Hematopoietic multipotent progenitor cell treated with erythropoietin and hydrocortisone succinate and interleukin-3 and kit ligand, for 15 days (in vitro differentiated cells): ENCODE data around the gene ENTPD2.
A peak's percentile ranks its signal among the peaks of the same experiment; 100 is the strongest.

Experiments used
- DNase-seq: peaks from one replicate; pipeline ENCODE4 v3.0.0-alpha.2; 2015; ENCODE audit warnings: low spot score

The ENTPD2 gene

GRCh38 chr9:137030006-137030405 is 23.9 kb downstream of the ENTPD2 start:
- DNase-seq = no peak

- DNase-seq = peak; percentile 73
Observed at GRCh38 chr9:137029058-137029936, 24.6 kb downstream of the ENTPD2 start.

- DNase-seq = peak; percentile 75
Observed at GRCh38 chr9:137028263-137029057, 25.4 kb downstream of the ENTPD2 start.

- DNase-seq = no peak
Observed at GRCh38 chr9:137027369-137028262, 26.2 kb downstream of the ENTPD2 start, which contains the start of gene ABCA2. Gene ABCA2 (minus strand): TSS chr9:137028237. CDS start chr9:137028140, 97 bp downstream.

GRCh38 chr9:137026828-137027227 is 27.0 kb downstream of the ENTPD2 start:
- no peak for DNase-seq

- no peak for DNase-seq
Observed at GRCh38 chr9:137026384-137026783, 27.5 kb downstream of the ENTPD2 start.

GRCh38 chr9:137025517-137025966 is 28.3 kb downstream of the ENTPD2 start:
- DNase-seq = no peak

- no peak for DNase-seq
Observed at GRCh38 chr9:137023583-137023991, 30.3 kb downstream of the ENTPD2 start.

- DNase-seq = no peak
Observed at GRCh38 chr9:137023157-137023556, 30.7 kb downstream of the ENTPD2 start.

GRCh38 chr9:137022662-137023008 is 31.2 kb downstream of the ENTPD2 start:
- no peak for DNase-seq

GRCh38 chr9:137021979-137022661 is 31.7 kb downstream of the ENTPD2 start:
- DNase-seq = peak; percentile 85

- DNase-seq = no peak
Observed at GRCh38 chr9:137021568-137021978, 32.3 kb downstream of the ENTPD2 start.

GRCh38 chr9:137020771-137021567 is 32.9 kb downstream of the ENTPD2 start:
- no peak for DNase-seq

GRCh38 chr9:137019891-137020683 is 33.8 kb downstream of the ENTPD2 start:
- DNase-seq = no peak

- no peak for DNase-seq
Observed at GRCh38 chr9:137018761-137019559, 34.9 kb downstream of the ENTPD2 start.

GRCh38 chr9:137017791-137018497 is 35.9 kb downstream of the ENTPD2 start:
- DNase-seq = no peak

- no peak for DNase-seq
Observed at GRCh38 chr9:137017071-137017470, 36.8 kb downstream of the ENTPD2 start.

GRCh38 chr9:137016436-137016835 is 37.4 kb downstream of the ENTPD2 start:
- no peak for DNase-seq
